Measurements from ENCODE around the gene RGS12. TPM values are rescaled to one million over a fixed set of nuclear protein-coding genes. Genes with fewer than 3 reads are reported as not detected.

RGS12 gene
- total RNA-seq, 1 donor from 2014 or later: 13.4 TPM

- H3K4me1 ChIP-seq: no peaks in the 10 kb centered on the region
- no peaks in the 10 kb centered on the region for H3K27me3 ChIP-seq (ENCODE audit: low read depth)
- H3K27ac ChIP-seq (replicated peaks): no peak overlapping the region
- H3K4me3 ChIP-seq: no peak overlapping the region
- no peaks in the 10 kb centered on the region for H3K9me3 ChIP-seq (replicated peaks)
- peaks cover 10% of the 10 kb centered on the region for H3K36me3 ChIP-seq
- intact Hi-C loops (cut with micrococcal nuclease): no loop called here
- no peak for TF ChIP-seq CTCF (IDR thresholded peaks at IDR 0.05; ENCODE audit: borderline replicate concordance)
- DNase-seq: no peak
These were observed 40.4 kb upstream of the RGS12 start for GRCh38 chr4:3252480-3252828.

GRCh38 chr4:3252831-3253641 lies 39.8 kb upstream of the RGS12 start:
- intact Hi-C loops (cut with micrococcal nuclease): no loop called here
- no peaks in the 10 kb centered on the region for H3K9me3 ChIP-seq (replicated peaks)
- peaks cover 10% of the 10 kb centered on the region for H3K36me3 ChIP-seq
- H3K4me3 ChIP-seq: no peak overlapping the region
- no peaks in the 10 kb centered on the region for H3K4me1 ChIP-seq
- no peaks in the 10 kb centered on the region for H3K27me3 ChIP-seq (ENCODE audit: low read depth)
- TF ChIP-seq CTCF (IDR thresholded peaks at IDR 0.05; ENCODE audit: borderline replicate concordance): no peak
- no peak overlapping the region for H3K27ac ChIP-seq (replicated peaks)
- DNase-seq: peak; percentile 13

- TF ChIP-seq CTCF (IDR thresholded peaks at IDR 0.05; ENCODE audit: borderline replicate concordance): no peak
- peak; percentile 5 for DNase-seq
These were observed 39.0 kb upstream of the RGS12 start for GRCh38 chr4:3253808-3254207.

GRCh38 chr4:3254302-3255131 lies 38.3 kb upstream of the RGS12 start:
- no peak for TF ChIP-seq CTCF (IDR thresholded peaks at IDR 0.05; ENCODE audit: borderline replicate concordance)
- Histone ChIP-seq H3K36me3 (peaks cover 10% of the 10 kb centered on the region), H3K27me3 (ENCODE audit: low read depth) (no peaks in the 10 kb centered on the region), H3K9me3 (replicated peaks) (no peaks in the 10 kb centered on the region), H3K27ac (replicated peaks) (no peak overlapping the region), H3K4me3 (no peak overlapping the region), H3K4me1 (no peaks in the 10 kb centered on the region)
- intact Hi-C loops (cut with micrococcal nuclease): no loop called here
- peak; percentile 10 for DNase-seq

More at GRCh38 chr4:3253808-3254207, 39.0 kb upstream of the RGS12 start:
- intact Hi-C loops (cut with micrococcal nuclease): no loop called here
- Histone ChIP-seq H3K27ac (replicated peaks) (no peak overlapping the region), H3K36me3 (peaks cover 10% of the 10 kb centered on the region), H3K4me1 (no peaks in the 10 kb centered on the region), H3K27me3 (ENCODE audit: low read depth) (no peaks in the 10 kb centered on the region), H3K4me3 (no peak overlapping the region), H3K9me3 (replicated peaks) (no peaks in the 10 kb centered on the region)

- intact Hi-C loops (cut with micrococcal nuclease): no loop called here
- Histone ChIP-seq H3K9me3 (replicated peaks) (no peaks in the 10 kb centered on the region), H3K27ac (replicated peaks) (no peak overlapping the region), H3K27me3 (ENCODE audit: low read depth) (no peaks in the 10 kb centered on the region), H3K4me3 (no peak overlapping the region), H3K36me3 (peaks cover 10% of the 10 kb centered on the region), H3K4me1 (no peaks in the 10 kb centered on the region)
- DNase-seq: peak; percentile 12
- no peak for TF ChIP-seq CTCF (IDR thresholded peaks at IDR 0.05; ENCODE audit: borderline replicate concordance)
These were observed 37.1 kb upstream of the RGS12 start for GRCh38 chr4:3255611-3256186.

All from left ventricle myocardium inferior (tissue), 1 donor.